Kidney (tissue), 14 donors: ENCODE data around the gene DGKI. TPM values are rescaled to one million over a fixed set of nuclear protein-coding genes. Genes with fewer than 3 reads are reported as not detected.

Experiments
- DNase-seq, 5 donors: peaks; one replicate each; pipeline ENCODE4 v3.0.0-alpha.2; 2013 to 2020
- FAIRE-seq: peaks from 2 replicates; lab custom pipeline; 2012; peaks lifted over from hg19 to GRCh38; lab: Jason Lieb, UNC
- H3K27ac ChIP-seq, 2 donors: one replicate each; pipeline ENCODE4 v1.7.0; 2013; ENCODE audit warnings: low read depth in 2 of 2, low read length in 2 of 2, inconsistent platforms in 1 of 2
- H3K27me3 ChIP-seq: one replicate; pipeline ENCODE4 v1.7.1; 2013; ENCODE audit warnings: low read length, inconsistent platforms; ENCODE audit not compliant: control insufficient read depth, insufficient read depth
- H3K36me3 ChIP-seq, 3 donors: one replicate each; pipeline versions ENCODE4 v1.7.0 to v1.7.1; 2013; ENCODE audit warnings: low read length in 3 of 3, control low read depth in 1 of 3, inconsistent platforms in 1 of 3; ENCODE audit not compliant: insufficient read depth in 3 of 3, control insufficient read depth in 2 of 3
- H3K4me1 ChIP-seq, 3 donors: one replicate each; pipeline versions ENCODE4 v1.7.0 to v1.7.1; 2013; ENCODE audit warnings: low read length in 3 of 3, inconsistent platforms in 1 of 3, low read depth in 1 of 3; ENCODE audit not compliant: control insufficient read depth in 2 of 3, insufficient read depth in 2 of 3
- H3K4me3 ChIP-seq, 3 donors: one replicate each; pipeline versions ENCODE4 v1.7.0 to v1.8.1; 2013; ENCODE audit warnings: low read length in 3 of 3, control low read depth in 1 of 3, inconsistent platforms in 1 of 3
- H3K9ac ChIP-seq, 3 donors: one replicate each; pipeline versions ENCODE4 v1.7.0 to v1.7.1; 2013; ENCODE audit warnings: low read length in 3 of 3, control low read depth in 1 of 3, inconsistent platforms in 1 of 3
- H3K9me3 ChIP-seq, 3 donors: one replicate each; pipeline versions ENCODE4 v1.7.0 to v1.7.1; 2013; ENCODE audit warnings: low read length in 3 of 3, control low read depth in 1 of 3, inconsistent platforms in 1 of 3; ENCODE audit not compliant: control insufficient read depth in 2 of 3, insufficient read depth in 1 of 3
- intact Hi-C: fragments of 100-400 bp; cut with DNase I; formaldehyde crosslinking; loops from one replicate; pipeline ENCODE4 v1.11.1; 2022
- polyA plus RNA-seq: library from polyadenylated mRNA; stranded (reverse); fragments of 350-450 nt; fragmentation: Illumina TruSeq; extraction: RNeasy Lipid Tissue Mini Kit (QIAGEN cat#74804); gene quantifications from one replicate; pipeline ENCODE4 v1.2.3, GENCODE V29; 2014; ENCODE audit warnings: low read depth, low replicate concordance; ENCODE audit not compliant: insufficient read depth
- total RNA-seq: library from RNA; stranded (reverse); fragmentation: NEBNext Ultra II Directional; extraction: Animal tissue kit (Norgen Biotek cat#: 25700); gene quantifications from one replicate; pipeline ENCODE4 v1.2.1, GENCODE V29; 2021
- TF ChIP-seq, protein P1 (sequence below): IDR thresholded peaks from 3 replicates; pipeline ENCODE4 v1.5.1; 2012; ENCODE audit warnings: mild to moderate bottlenecking, moderate library complexity, borderline replicate concordance; ENCODE audit not compliant: insufficient read depth; ENCODE audit errors: extremely low read depth
- donor health status: control.
- donor health status: control.
- donor health status: control.
- donor health status: control.
- donor health status: control.
- donor health status: DM: yes; HTN: yes; CAD: no.
- donor health status: Normal renal cell carcinoma (clear cell type).

Gene DGKI
- total and polyA plus RNA-seq, 2 donors from 2014 or later: 1.3 to 2.5 TPM

DNA sequence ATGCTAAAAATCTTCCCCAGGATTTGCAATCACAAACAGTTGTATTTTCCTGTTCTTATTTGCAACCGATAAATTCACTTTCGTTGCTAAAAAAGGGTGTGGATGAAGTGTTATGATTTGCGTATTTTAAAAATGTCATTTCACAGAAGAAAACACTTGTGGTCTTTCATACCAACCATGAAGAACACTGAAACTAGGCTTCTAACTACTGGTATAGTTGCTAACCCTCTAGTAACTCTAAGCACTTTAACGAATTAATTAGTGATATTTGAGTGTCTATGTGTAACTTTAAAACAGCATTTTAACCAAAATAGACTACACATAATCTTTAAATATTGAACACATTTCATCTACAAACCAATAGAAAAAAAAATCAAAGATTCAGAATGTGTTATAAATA, 315.1 kb downstream of the DGKI start:
- Histone ChIP-seq H3K4me1 (no peaks in the 10 kb centered on the region), H3K27ac (no peak overlapping the region), H3K4me3 (no peak overlapping the region), H3K9me3 (no peaks in the 10 kb centered on the region), H3K9ac (no peak overlapping the region), H3K36me3 (no peaks in the 10 kb centered on the region), H3K27me3 (no peaks in the 10 kb centered on the region)
- DNase-seq (no peak), FAIRE-seq (no peak)
- TF ChIP-seq, protein P1, sequence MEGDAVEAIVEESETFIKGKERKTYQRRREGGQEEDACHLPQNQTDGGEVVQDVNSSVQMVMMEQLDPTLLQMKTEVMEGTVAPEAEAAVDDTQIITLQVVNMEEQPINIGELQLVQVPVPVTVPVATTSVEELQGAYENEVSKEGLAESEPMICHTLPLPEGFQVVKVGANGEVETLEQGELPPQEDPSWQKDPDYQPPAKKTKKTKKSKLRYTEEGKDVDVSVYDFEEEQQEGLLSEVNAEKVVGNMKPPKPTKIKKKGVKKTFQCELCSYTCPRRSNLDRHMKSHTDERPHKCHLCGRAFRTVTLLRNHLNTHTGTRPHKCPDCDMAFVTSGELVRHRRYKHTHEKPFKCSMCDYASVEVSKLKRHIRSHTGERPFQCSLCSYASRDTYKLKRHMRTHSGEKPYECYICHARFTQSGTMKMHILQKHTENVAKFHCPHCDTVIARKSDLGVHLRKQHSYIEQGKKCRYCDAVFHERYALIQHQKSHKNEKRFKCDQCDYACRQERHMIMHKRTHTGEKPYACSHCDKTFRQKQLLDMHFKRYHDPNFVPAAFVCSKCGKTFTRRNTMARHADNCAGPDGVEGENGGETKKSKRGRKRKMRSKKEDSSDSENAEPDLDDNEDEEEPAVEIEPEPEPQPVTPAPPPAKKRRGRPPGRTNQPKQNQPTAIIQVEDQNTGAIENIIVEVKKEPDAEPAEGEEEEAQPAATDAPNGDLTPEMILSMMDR: no peak
- intact Hi-C loops: no loop called here

DNA sequence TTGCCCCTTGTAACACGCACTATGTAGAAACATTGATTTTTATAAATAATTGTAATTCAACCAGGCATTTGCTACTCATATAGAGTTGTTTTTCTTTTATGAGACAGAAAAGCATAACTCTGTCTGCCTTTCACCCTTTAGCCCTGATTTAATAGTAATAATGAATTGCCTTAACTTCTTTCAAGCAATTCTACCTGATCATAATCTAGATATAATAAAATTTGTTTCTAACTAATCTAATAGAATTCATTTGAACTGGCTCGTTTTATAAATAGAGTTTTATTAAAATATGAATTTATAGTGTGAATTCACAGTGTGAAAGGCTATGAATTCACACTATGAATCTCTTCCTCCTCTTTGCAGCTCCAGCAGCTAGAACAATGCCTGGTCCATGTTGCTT, 319.1 kb downstream of the DGKI start:
- intact Hi-C loops: no loop called here
- Histone ChIP-seq H3K27ac (no peak overlapping the region), H3K4me3 (no peak overlapping the region), H3K9ac (no peak overlapping the region), H3K36me3 (no peaks in the 10 kb centered on the region), H3K27me3 (no peaks in the 10 kb centered on the region), H3K9me3 (no peaks in the 10 kb centered on the region), H3K4me1 (no peaks in the 10 kb centered on the region)
- TF ChIP-seq, protein P1: no peak
- no peak for FAIRE-seq
- no peak for DNase-seq

DNA sequence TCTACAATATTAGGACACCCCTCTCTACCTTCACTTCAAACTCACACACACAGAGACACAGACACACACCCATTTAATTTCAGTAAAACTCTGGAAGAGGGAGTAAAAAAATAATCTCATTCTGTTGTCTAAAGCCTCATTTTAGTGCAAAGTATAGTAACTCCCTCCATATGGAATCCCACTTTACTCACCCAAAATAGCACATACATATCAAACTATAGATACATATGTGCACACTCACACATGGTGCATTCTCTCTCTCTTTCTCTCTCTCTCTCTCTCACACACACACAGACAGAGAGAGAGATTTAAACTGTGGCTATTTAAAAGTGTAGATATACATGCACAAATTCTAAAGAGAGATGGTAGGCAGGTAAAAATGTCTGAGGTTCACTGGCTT, 323.6 kb downstream of the DGKI start:
- intact Hi-C loops: no loop called here
- H3K4me3 ChIP-seq: no peak overlapping the region
- no peaks in the 10 kb centered on the region for H3K27me3 ChIP-seq
- no peaks in the 10 kb centered on the region for H3K36me3 ChIP-seq
- TF ChIP-seq, protein P1: no peak
- DNase-seq (no peak), FAIRE-seq (no peak)
- H3K9ac ChIP-seq: no peak overlapping the region
- H3K9me3 ChIP-seq: no peaks in the 10 kb centered on the region
- H3K4me1 ChIP-seq: no peaks in the 10 kb centered on the region
- no peak overlapping the region for H3K27ac ChIP-seq

- FAIRE-seq (no peak), DNase-seq (no peak)
- no peak overlapping the region for H3K4me3 ChIP-seq
- no peak overlapping the region for H3K9ac ChIP-seq
- no peaks in the 10 kb centered on the region for H3K4me1 ChIP-seq
- TF ChIP-seq, protein P1: no peak
- no peak overlapping the region for H3K27ac ChIP-seq
- no peaks in the 10 kb centered on the region for H3K36me3 ChIP-seq
- H3K9me3 ChIP-seq: no peaks in the 10 kb centered on the region
- intact Hi-C loops: no loop called here
- no peaks in the 10 kb centered on the region for H3K27me3 ChIP-seq
Observed at GRCh38 chr7:137521451-137521850, 325.3 kb downstream of the DGKI start.
